HG02588 (cell line): ENCODE data around the gene HSPH1.
"Not testable (repeated sequence)": the region's sequence is repeated elsewhere in the genome, so short reads cannot be mapped to it uniquely, and the experiment has no call there.

Source experiments
- ATAC-seq: cut with Tn5 transposase; IDR thresholded peaks from one replicate; pipeline ENCODE4 v1.9.1; 2021; ENCODE audit warnings: mild to moderate bottlenecking, moderate library complexity; ENCODE audit not compliant: unreplicated experiment

HSPH1 gene

GRCh38 chr13:31100721-31101120 is 61.0 kb downstream of the HSPH1 start:
- no peak for ATAC-seq

- ATAC-seq, result not testable (repeated sequence)
Observed at GRCh38 chr13:31097911-31098434, 63.7 kb downstream of the HSPH1 start.

- ATAC-seq, result no peak
Observed at GRCh38 chr13:31096654-31097302, 64.9 kb downstream of the HSPH1 start.

- no peak for ATAC-seq
Observed at GRCh38 chr13:31094331-31095015, 67.2 kb downstream of the HSPH1 start.

- ATAC-seq, result no peak
Observed at GRCh38 chr13:31093145-31093885, 68.4 kb downstream of the HSPH1 start.

GRCh38 chr13:31092646-31093045 is 69.1 kb downstream of the HSPH1 start:
- ATAC-seq, result no peak

GRCh38 chr13:31090961-31091624 is 70.6 kb downstream of the HSPH1 start:
- no peak for ATAC-seq

GRCh38 chr13:31090096-31090495 is 71.6 kb downstream of the HSPH1 start:
- no peak for ATAC-seq

GRCh38 chr13:31089649-31090048 is 72.1 kb downstream of the HSPH1 start:
- ATAC-seq, result no peak

- no peak for ATAC-seq
Observed at GRCh38 chr13:31088826-31089420, 72.8 kb downstream of the HSPH1 start.
